ENCODE measurements around the gene ITGA4. TPM values are rescaled to one million over a fixed set of nuclear protein-coding genes. Genes with fewer than 3 reads are reported as not detected.

Gene ITGA4
- total RNA-seq, 1 experiment from 2014 or later, result 2.7 TPM

GRCh38 chr2:181440344-181440743 lies 16.8 kb upstream of the ITGA4 start:
- Mint-ChIP-seq H3K4me3 (no peak overlapping the region), H3K36me3 (no peaks in the 10 kb centered on the region), H3K9me3 (no peaks in the 10 kb centered on the region), H3K4me1 (peaks cover 13% of the 10 kb centered on the region), H3K27me3 (ENCODE audit: low read depth) (no peaks in the 10 kb centered on the region; the same call in 1 of the 2 replicates), H3K27ac (no peak overlapping the region)
- ATAC-seq (no peak), DNase-seq (ENCODE audit: low spot score) (no peak)
- ChIA-PET CTCF (no interaction called here), POLR2A (no interaction called here)
- TF ChIP-seq MYBL2 (CRISPR knock-in tag; IDR thresholded peaks at IDR 0.05) (no peak), USF2 (CRISPR knock-in tag; IDR thresholded peaks at IDR 0.05) (no peak), RELA (CRISPR knock-in tag; IDR thresholded peaks at IDR 0.05; ENCODE audit: borderline replicate concordance) (no peak), ZNF317 (CRISPR knock-in tag; IDR thresholded peaks at IDR 0.05; ENCODE audit: borderline replicate concordance, low read depth) (no peak), ZNF138 (CRISPR knock-in tag; conservative IDR thresholded peaks at IDR 0.05) (no peak), IRF1 (CRISPR knock-in tag; IDR thresholded peaks at IDR 0.05) (no peak), FOXJ3 (CRISPR knock-in tag; IDR thresholded peaks at IDR 0.05; ENCODE audit: borderline replicate concordance) (no peak), GTF2I (CRISPR knock-in tag; conservative IDR thresholded peaks at IDR 0.05) (no peak), ZMAT4 (CRISPR knock-in tag; IDR thresholded peaks at IDR 0.05) (no peak), ZNF219 (CRISPR knock-in tag; IDR thresholded peaks at IDR 0.05; ENCODE audit: borderline replicate concordance) (no peak), FOXK1 (CRISPR knock-in tag; IDR thresholded peaks at IDR 0.05) (no peak), CTCF (IDR thresholded peaks at IDR 0.05) (no peak), NFE2L1 (CRISPR knock-in tag; IDR thresholded peaks at IDR 0.05) (no peak), ZNF512 (CRISPR knock-in tag; IDR thresholded peaks at IDR 0.05; ENCODE audit: borderline replicate concordance) (no peak), TP53 (CRISPR knock-in tag; IDR thresholded peaks at IDR 0.05) (no peak), ZNF232 (CRISPR knock-in tag; IDR thresholded peaks at IDR 0.05) (no peak), CBFB (CRISPR knock-in tag; IDR thresholded peaks at IDR 0.05; ENCODE audit: low read depth) (no peak)

- DNase-seq (ENCODE audit: low spot score) (no peak), ATAC-seq (no peak)
- H3K27me3 Mint-ChIP-seq (ENCODE audit: low read depth), result no peaks in the 10 kb centered on the region; the same call in 1 of the 2 replicates
- CTCF ChIA-PET, result no interaction called here
- H3K36me3 Mint-ChIP-seq, result no peaks in the 10 kb centered on the region
- POLR2A ChIA-PET, result no interaction called here
- no peak overlapping the region for H3K4me3 Mint-ChIP-seq
- peaks cover 13% of the 10 kb centered on the region for H3K4me1 Mint-ChIP-seq
- H3K27ac Mint-ChIP-seq, result no peak overlapping the region
- H3K9me3 Mint-ChIP-seq, result no peaks in the 10 kb centered on the region
- no peak for TF ChIP-seq ZBTB21 (CRISPR knock-in tag; IDR thresholded peaks at IDR 0.05; ENCODE audit: borderline replicate concordance)
- no peak for TF ChIP-seq HMGA2 (CRISPR knock-in tag; IDR thresholded peaks at IDR 0.05)
- no peak for TF ChIP-seq AFF4 (CRISPR knock-in tag; IDR thresholded peaks at IDR 0.05; ENCODE audit: borderline replicate concordance)
- TF ChIP-seq JUN (CRISPR knock-in tag; IDR thresholded peaks at IDR 0.05), result no peak
- TF ChIP-seq ZNF396 (CRISPR knock-in tag; IDR thresholded peaks at IDR 0.05; ENCODE audit: borderline replicate concordance), result no peak
- TF ChIP-seq ETV6 (CRISPR knock-in tag; IDR thresholded peaks at IDR 0.05), result no peak
- no peak for TF ChIP-seq ZNF423 (CRISPR knock-in tag; IDR thresholded peaks at IDR 0.05)
- TF ChIP-seq ERG (CRISPR knock-in tag; IDR thresholded peaks at IDR 0.05), result no peak
- no peak for TF ChIP-seq NFYB (CRISPR knock-in tag; conservative IDR thresholded peaks at IDR 0.05; ENCODE audit: low read depth)
- TF ChIP-seq KAT7 (CRISPR knock-in tag; IDR thresholded peaks at IDR 0.05; ENCODE audit: borderline replicate concordance), result no peak
These were observed 16.3 kb upstream of the ITGA4 start for GRCh38 chr2:181440919-181441318.
